ENCODE measurements around the gene CKAP2L. TPM values are rescaled to one million over a fixed set of nuclear protein-coding genes. Genes with fewer than 3 reads are reported as not detected.

CKAP2L gene
- total RNA-seq, 3 donors from 2014 or later: 0.96 TPM; not detected in 2

- H3K9me3 ChIP-seq: no peaks in the 10 kb centered on the region
- DNase-seq (ENCODE audit: low spot score in 2 of 2): no peak
- no peak for TF ChIP-seq CTCF (IDR thresholded peaks at IDR 0.05)
These were observed 36.6 kb upstream of the CKAP2L start for GRCh38 chr2:112800881-112801583.

GRCh38 chr2:112798979-112799975, 34.9 kb upstream of the CKAP2L start:
- Histone ChIP-seq H3K27me3 (no peaks in the 10 kb centered on the region), H3K36me3 (no peaks in the 10 kb centered on the region), H3K9me3 (no peaks in the 10 kb centered on the region), H3K4me3 (no peak overlapping the region), H3K4me1 (no peaks in the 10 kb centered on the region), H3K27ac (no peak overlapping the region)
- DNase-seq (ENCODE audit: low spot score in 2 of 2): no peak
- intact Hi-C loops (cut with DNase I; ENCODE audit: low total_unique reads): no loop called here
- TF ChIP-seq POLR2AphosphoS5 (IDR thresholded peaks at IDR 0.05) (no peak), CTCF (IDR thresholded peaks at IDR 0.05) (no peak), POLR2A (IDR thresholded peaks at IDR 0.05) (no peak)

More at GRCh38 chr2:112800881-112801583, 36.6 kb upstream of the CKAP2L start:
- H3K4me3 ChIP-seq: no peak overlapping the region
- H3K36me3 ChIP-seq: no peaks in the 10 kb centered on the region
- H3K27ac ChIP-seq: no peak overlapping the region
- no peaks in the 10 kb centered on the region for H3K4me1 ChIP-seq
- intact Hi-C loops (cut with DNase I; ENCODE audit: low total_unique reads): no loop called here
- no peaks in the 10 kb centered on the region for H3K27me3 ChIP-seq

GRCh38 chr2:112796486-112796885, 32.1 kb upstream of the CKAP2L start:
- intact Hi-C loops (cut with DNase I; ENCODE audit: low total_unique reads): no loop called here
- Histone ChIP-seq H3K4me1 (no peaks in the 10 kb centered on the region), H3K27ac (no peak overlapping the region), H3K27me3 (no peaks in the 10 kb centered on the region), H3K36me3 (no peaks in the 10 kb centered on the region), H3K4me3 (no peak overlapping the region), H3K9me3 (no peaks in the 10 kb centered on the region)
- no peak for DNase-seq (ENCODE audit: low spot score in 2 of 2)
- TF ChIP-seq CTCF (IDR thresholded peaks at IDR 0.05) (no peak), POLR2AphosphoS5 (IDR thresholded peaks at IDR 0.05) (no peak), POLR2A (IDR thresholded peaks at IDR 0.05) (no peak)

GRCh38 chr2:112795774-112796173, 31.4 kb upstream of the CKAP2L start:
- H3K36me3 ChIP-seq: no peaks in the 10 kb centered on the region
- intact Hi-C loops (cut with DNase I; ENCODE audit: low total_unique reads): no loop called here
- H3K27me3 ChIP-seq: no peaks in the 10 kb centered on the region
- no peaks in the 10 kb centered on the region for H3K4me1 ChIP-seq
- TF ChIP-seq POLR2A (IDR thresholded peaks at IDR 0.05): no peak
- no peak for TF ChIP-seq POLR2AphosphoS5 (IDR thresholded peaks at IDR 0.05)
- DNase-seq (ENCODE audit: low spot score in 2 of 2): no peak
- H3K9me3 ChIP-seq: no peaks in the 10 kb centered on the region
- no peak overlapping the region for H3K27ac ChIP-seq
- H3K4me3 ChIP-seq: no peak overlapping the region

- no peak for DNase-seq (ENCODE audit: low spot score in 2 of 2)
- Histone ChIP-seq H3K27ac (no peak overlapping the region), H3K9me3 (no peaks in the 10 kb centered on the region), H3K27me3 (no peaks in the 10 kb centered on the region), H3K36me3 (no peaks in the 10 kb centered on the region), H3K4me1 (no peaks in the 10 kb centered on the region), H3K4me3 (no peak overlapping the region)
- intact Hi-C loops (cut with DNase I; ENCODE audit: low total_unique reads): no loop called here
- TF ChIP-seq POLR2A (IDR thresholded peaks at IDR 0.05): no peak
- TF ChIP-seq POLR2AphosphoS5 (IDR thresholded peaks at IDR 0.05): no peak
- TF ChIP-seq CTCF (IDR thresholded peaks at IDR 0.05): no peak
These were observed 30.4 kb upstream of the CKAP2L start for GRCh38 chr2:112794841-112795240.

Data from breast epithelium (tissue), 4 donors.